SW 1271 (cell line): Measurements from ENCODE around the gene SOBP.

Source experiments
- DNase-seq, 2 experiments: peaks; one replicate each; lab custom pipeline; 2025; lab: John Stamatoyannopoulos, UW

The SOBP gene

GRCh38 chr6:107523054-107523791 lies 33.3 kb downstream of the SOBP start:
- DNase-seq: no peak

DNA sequence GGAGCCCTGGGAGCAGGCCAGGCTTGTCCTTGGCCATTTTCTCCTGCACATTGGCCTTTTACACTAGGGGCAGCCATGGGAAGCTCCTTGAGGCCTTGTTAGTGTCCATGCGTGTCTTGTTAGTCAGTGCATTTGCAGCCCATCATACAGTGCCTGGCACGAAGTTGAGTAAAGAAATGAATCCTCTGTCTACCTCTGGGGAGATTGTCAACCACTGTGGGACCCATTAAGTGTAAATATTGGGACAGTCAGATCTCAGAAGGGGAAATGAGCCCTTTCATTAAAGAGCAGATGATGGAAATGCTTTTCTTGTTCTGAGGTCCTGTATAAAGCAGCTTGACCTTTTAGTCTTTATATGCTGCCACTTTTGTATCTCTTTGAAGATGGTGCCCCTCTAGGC lies 33.9 kb downstream of the SOBP start:
- DNase-seq: no peak

GRCh38 chr6:107524626-107525025 lies 34.7 kb downstream of the SOBP start:
- no peak for DNase-seq

DNA sequence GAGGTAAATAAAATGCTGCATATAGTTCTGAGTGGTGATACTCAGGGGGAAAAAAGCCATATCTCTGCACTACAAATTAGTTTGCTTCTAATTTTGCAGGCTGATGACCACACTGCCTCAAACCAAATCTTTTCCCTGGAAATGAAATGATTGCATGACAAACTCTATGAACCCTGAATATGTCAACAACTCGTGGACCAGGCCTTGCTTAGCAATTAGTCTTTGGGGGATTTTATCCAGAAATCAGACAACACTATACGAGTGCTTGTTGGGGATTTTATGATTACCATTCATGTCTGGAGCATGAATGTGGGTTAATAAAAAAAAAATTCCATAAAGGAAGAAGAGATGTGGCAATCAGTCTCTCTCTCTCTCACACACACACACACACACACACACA lies 42.0 kb downstream of the SOBP start:
- no peak for DNase-seq

DNA sequence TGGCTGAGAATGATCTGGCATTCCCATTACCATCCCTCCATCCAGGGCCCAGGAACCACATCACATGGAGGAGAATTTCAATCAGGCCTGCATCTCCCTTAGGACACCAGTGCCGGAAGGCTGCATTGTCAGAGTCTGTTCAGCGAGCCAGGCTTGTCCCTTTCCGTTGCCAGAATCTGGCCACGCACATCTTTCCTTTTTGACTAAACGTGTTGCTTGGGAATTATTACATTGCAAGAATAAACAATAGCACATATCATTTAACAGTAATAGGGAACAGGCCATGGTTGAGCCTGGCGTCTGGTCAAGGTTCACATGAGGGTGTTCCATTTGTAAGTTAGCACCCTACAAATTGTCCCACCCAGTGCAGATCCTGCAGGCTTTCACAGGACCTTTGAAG lies 42.8 kb downstream of the SOBP start:
- DNase-seq: no peak

- DNase-seq: no peak
Observed at GRCh38 chr6:107533415-107534059, 43.6 kb downstream of the SOBP start.

DNA sequence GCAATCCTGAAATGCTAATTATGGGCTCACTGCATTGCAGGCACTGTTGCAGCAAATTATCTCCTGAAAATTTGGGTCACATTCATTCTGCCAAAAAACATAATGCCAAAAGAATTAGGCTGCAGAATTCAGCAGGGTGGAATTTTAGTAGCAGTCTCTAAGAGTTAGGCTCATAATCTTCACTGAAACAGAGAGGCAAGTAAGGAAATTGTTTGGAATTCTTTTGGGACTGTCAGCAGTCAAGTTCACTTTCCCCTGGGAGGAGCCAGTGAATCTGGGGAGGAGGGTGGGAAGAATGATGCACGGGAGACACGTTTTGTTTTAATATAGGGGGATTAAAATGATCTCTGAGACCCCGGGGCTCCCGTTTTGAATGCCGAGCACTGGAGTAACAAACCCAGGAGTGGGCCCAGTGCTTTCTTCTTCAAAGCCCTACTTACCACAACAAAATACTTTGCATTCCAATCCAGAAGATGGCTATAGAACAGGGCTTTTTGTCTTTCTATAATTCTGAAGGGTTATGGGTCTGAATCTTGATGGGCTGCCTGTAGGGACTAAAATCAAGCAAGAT lies 44.7 kb downstream of the SOBP start:
- DNase-seq: no peak

GRCh38 chr6:107535626-107536025 lies 45.7 kb downstream of the SOBP start:
- DNase-seq: no peak

GRCh38 chr6:107536180-107536961 lies 46.5 kb downstream of the SOBP start:
- no peak for DNase-seq

DNA sequence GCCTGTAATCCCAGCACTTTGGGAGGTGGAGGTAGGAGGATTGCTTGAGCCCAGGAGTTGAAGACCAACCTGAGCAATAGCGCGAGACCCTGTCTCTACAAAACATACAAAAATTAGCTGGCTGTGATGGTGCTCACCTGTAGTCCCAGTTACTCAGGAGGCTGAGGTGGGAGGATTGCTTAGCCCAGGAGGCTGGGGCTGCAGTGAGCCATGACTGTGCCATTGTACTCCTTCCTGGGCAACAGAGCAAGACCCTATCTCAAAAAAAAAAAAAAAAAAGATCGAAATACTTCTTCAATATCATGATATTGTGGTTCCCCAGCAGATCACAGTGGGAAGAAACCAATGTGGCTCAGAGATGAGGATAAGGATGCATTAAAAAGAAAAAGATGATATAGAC lies 47.6 kb downstream of the SOBP start:
- DNase-seq: no peak

DNA sequence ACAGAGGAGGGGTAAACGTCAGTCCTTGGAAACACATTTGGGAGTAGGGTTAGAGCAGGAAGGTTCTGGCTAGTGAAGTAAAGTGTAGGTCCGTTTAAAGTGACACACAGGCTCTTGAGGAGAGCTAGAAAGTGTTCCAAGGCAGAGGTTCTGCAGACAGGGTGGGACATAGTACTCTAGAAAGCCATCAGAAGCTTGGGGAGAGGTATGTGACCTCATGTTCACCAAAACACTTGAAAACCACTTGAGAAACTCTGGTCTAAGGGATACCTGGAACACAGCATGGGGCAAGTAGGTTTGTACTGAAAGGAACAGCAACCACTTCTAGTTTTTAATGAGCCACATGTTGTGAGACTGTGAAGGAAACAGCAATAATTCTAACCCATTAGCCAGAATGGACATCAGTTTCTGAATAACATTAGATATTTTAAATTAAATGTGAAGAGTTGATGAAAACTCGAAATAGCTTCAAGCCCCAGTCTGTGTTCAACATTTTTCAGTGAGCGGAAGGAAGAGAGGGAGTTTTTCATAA lies 49.0 kb downstream of the SOBP start:
- DNase-seq: no peak

GRCh38 chr6:107539409-107539808 lies 49.5 kb downstream of the SOBP start:
- DNase-seq: no peak

GRCh38 chr6:107539849-107540464 lies 50.0 kb downstream of the SOBP start:
- no peak for DNase-seq

- no peak for DNase-seq
Observed at GRCh38 chr6:107540465-107540857, 50.5 kb downstream of the SOBP start.

GRCh38 chr6:107542192-107542668 lies 52.3 kb downstream of the SOBP start:
- DNase-seq: no peak

GRCh38 chr6:107543088-107543487 lies 53.2 kb downstream of the SOBP start:
- DNase-seq: no peak

- no peak for DNase-seq
Observed at GRCh38 chr6:107543567-107543966, 53.6 kb downstream of the SOBP start.

DNA sequence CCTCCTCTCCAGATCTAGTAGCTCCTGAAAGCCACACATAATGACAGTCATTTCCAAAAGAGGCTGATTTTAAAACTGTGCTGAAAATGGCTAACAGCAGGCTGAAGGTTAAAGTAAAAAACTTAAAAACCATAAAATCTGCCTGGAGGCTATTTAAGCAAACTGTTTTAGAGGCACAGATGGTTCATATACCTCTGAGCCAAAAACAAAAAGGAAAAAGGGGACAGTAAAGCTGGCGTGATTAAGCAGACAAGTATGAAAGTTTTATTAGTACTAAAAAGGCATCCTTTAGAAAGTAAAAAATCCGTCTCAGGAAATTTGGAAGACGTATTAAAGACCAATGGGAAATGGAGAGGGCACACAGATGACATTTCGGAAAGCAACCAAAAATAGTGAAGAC lies 55.8 kb downstream of the SOBP start:
- DNase-seq: no peak

GRCh38 chr6:107546691-107547450 lies 57.0 kb downstream of the SOBP start:
- DNase-seq: no peak

- no peak for DNase-seq
Observed at GRCh38 chr6:107547451-107547840, 57.5 kb downstream of the SOBP start.

DNA sequence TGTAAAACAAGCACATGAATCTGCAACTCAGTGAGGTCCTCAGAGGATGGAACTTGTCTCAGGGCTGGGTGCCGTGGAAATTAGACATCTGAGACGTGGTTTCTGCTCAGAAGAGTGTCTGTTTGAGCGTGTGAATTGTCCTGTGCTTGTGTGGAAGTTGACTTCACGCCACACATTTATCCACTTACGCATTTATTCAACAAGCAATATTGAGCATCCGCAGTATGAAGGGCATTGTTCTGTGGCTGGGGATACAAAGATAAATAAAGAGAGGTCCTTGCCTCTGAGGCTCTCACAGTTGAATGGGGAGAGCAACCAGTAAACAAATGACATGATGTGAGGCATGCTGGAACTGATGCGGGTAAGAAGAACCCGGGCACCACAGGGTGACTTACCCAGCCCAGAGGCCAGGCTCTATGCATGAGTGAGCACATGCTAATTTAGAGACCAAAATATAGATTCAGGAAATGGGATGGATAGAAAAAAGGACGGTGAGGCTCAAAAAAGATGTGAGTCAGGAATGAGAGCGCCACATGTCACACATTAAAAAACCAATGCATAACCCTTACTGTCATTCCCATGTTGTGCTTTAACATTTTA lies 60.4 kb downstream of the SOBP start:
- DNase-seq: no peak
